ENCODE results near the gene GRIK5. TPM values are rescaled to one million over a fixed set of nuclear protein-coding genes. Genes with fewer than 3 reads are reported as not detected.

Gene GRIK5
- total RNA-seq, 1 experiment from 2014 or later = 0.96 TPM

DNA sequence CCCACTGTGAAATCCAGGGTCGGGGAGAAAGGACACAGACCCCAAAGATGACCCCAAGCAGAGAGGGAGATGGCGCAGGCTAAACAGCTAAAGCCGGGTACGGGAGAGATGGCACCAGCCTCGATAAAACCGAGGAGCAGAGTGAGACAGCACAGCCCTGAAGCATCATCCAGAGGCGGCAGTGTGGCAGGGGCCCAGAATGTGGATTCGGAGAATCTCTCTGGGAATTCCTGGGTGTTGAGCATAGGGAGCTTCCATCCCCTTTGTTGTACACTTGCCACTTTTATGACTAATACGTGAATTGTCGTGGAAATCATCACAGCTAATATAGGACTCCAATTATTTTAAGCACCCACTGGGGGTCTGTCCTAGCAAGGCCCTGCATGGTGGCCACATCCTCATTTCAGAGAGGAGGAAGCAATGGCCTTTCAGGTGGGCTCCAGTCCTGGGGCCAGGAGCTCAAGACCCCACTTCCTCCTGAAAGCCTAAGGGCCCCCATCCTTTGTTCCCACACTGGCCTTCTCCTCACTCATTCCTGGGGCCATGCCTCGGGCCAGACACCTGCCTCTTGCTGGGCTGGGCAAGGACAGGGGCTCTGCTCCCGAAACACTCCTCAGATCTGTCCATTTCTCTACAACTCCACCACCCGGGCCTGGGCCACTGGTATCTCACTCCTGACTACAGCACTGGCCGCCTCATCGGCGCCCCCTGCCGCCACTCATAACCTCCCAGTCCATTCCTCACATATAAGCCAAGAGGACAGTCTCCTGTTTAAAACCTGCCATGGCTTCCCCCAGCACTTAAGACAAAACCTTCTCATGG is 46.7 kb downstream of the GRIK5 start:
- Histone ChIP-seq H3K9me3 (ENCODE audit: insufficient read depth, low read depth) (no peaks in the 10 kb centered on the region), H3K4me1 (replicated peaks; ENCODE audit: insufficient read depth) (no peaks in the 10 kb centered on the region), H3K79me2 (ENCODE audit: low read depth) (no peaks in the 10 kb centered on the region), H4K20me1 (ENCODE audit: insufficient read depth) (no peaks in the 10 kb centered on the region), H3K27me3 (ENCODE audit: insufficient read depth, low read depth) (peaks cover 20% of the 10 kb centered on the region; the same call in 1 of the 2 replicates), H2AFZ (no peak overlapping the region), H3F3A (ENCODE audit: insufficient read depth, low read depth) (no peaks in the 10 kb centered on the region), H3K4me2 (no peak overlapping the region), H3K36me3 (ENCODE audit: low read depth) (no peaks in the 10 kb centered on the region), H3K4me3 (no peak overlapping the region), H3K27ac (no peak overlapping the region), H3K9me2 (ENCODE audit: insufficient read depth) (no peaks in the 10 kb centered on the region)
- DNase-seq = peak in 1 of 2 experiments; percentile 18
- intact Hi-C loops (cut with micrococcal nuclease; ENCODE audit: unreplicated experiment) = loop anchor here (1.0 kb wide), 1 partner anchor 12 kb away; no protein-coding TSS in a partner anchor
- ChIA-PET POLR2A (ENCODE audit: unreplicated experiment) (no interaction called here), CTCF (interaction anchor here (0.6 kb wide), 1 partner anchor 676 kb away, joined by 18 read pairs; no protein-coding TSS in a partner anchor)
- no TSS peak for BruUV-seq (replicated peaks)
- peak; percentile 60 for TF ChIP-seq CTCF (conservative IDR thresholded peaks at IDR 0.05)
- TF ChIP-seq EZH2 (IDR thresholded peaks at IDR 0.05; ENCODE audit: low read depth) = no peak

DNA sequence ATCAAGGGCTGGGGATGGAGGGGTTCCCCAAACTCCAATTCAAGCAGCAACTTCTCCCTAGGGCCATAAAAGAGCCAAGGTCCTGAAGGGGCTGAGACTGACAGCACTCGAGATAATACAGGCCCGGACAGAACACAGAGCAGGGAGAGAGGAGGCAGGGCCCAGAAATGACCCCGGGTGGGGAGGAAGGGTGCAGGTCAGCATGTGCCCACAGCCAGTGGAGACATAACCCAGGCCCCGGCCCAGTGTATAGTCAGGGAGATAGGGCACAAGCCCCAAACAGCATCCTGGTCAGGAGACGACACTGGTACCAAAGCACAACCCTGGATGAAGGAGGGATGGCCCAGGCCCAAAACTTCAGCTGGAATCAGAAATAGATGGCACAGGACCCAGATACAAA is 47.4 kb downstream of the GRIK5 start:
- DNase-seq = no peak
- ChIA-PET CTCF (no interaction called here), POLR2A (ENCODE audit: unreplicated experiment) (no interaction called here)
- H3K4me3 ChIP-seq = no peak overlapping the region
- H2AFZ ChIP-seq = no peak overlapping the region
- H4K20me1 ChIP-seq (ENCODE audit: insufficient read depth) = no peaks in the 10 kb centered on the region
- 0 out of 2 replicates have a peak, but pooled peaks cover under 1% of the 10 kb centered on the region for H3F3A ChIP-seq (ENCODE audit: insufficient read depth, low read depth)
- H3K4me1 ChIP-seq (replicated peaks; ENCODE audit: insufficient read depth) = peaks cover under 1% of the 10 kb centered on the region
- H3K9me2 ChIP-seq (ENCODE audit: insufficient read depth) = no peaks in the 10 kb centered on the region
- no peak overlapping the region for H3K27ac ChIP-seq
- no peaks in the 10 kb centered on the region for H3K9me3 ChIP-seq (ENCODE audit: insufficient read depth, low read depth)
- H3K4me2 ChIP-seq = no peak overlapping the region
- no TSS peak for BruUV-seq (replicated peaks)
- TF ChIP-seq CTCF (conservative IDR thresholded peaks at IDR 0.05) (no peak), EZH2 (IDR thresholded peaks at IDR 0.05; ENCODE audit: low read depth) (no peak)
- peaks cover 13% of the 10 kb centered on the region; the same call in 1 of the 2 replicates for H3K27me3 ChIP-seq (ENCODE audit: insufficient read depth, low read depth)
- intact Hi-C loops (cut with micrococcal nuclease; ENCODE audit: unreplicated experiment) = loop anchor here (1.0 kb wide), 1 partner anchor 13 kb away; no protein-coding TSS in a partner anchor
- no peaks in the 10 kb centered on the region for H3K36me3 ChIP-seq (ENCODE audit: low read depth)
- no peaks in the 10 kb centered on the region for H3K79me2 ChIP-seq (ENCODE audit: low read depth)

GRCh38 chr19:42021185-42021584 is 48.8 kb downstream of the GRIK5 start:
- no peak for DNase-seq
- intact Hi-C loops (cut with micrococcal nuclease; ENCODE audit: unreplicated experiment) = no loop called here
- no peaks in the 10 kb centered on the region for H3K9me3 ChIP-seq (ENCODE audit: insufficient read depth, low read depth)
- no peak overlapping the region for H3K27ac ChIP-seq
- H3K36me3 ChIP-seq (ENCODE audit: low read depth) = no peaks in the 10 kb centered on the region
- peaks cover 9% of the 10 kb centered on the region for H3K4me1 ChIP-seq (replicated peaks; ENCODE audit: insufficient read depth)
- no peak for TF ChIP-seq EZH2 (IDR thresholded peaks at IDR 0.05; ENCODE audit: low read depth)
- TF ChIP-seq CTCF (conservative IDR thresholded peaks at IDR 0.05) = no peak
- H3K9me2 ChIP-seq (ENCODE audit: insufficient read depth) = no peaks in the 10 kb centered on the region
- H3K27me3 ChIP-seq (ENCODE audit: insufficient read depth, low read depth) = peaks cover 10% of the 10 kb centered on the region; the same call in 1 of the 2 replicates
- H4K20me1 ChIP-seq (ENCODE audit: insufficient read depth) = no peaks in the 10 kb centered on the region
- ChIA-PET CTCF (no interaction called here), POLR2A (ENCODE audit: unreplicated experiment) (no interaction called here)
- H3F3A ChIP-seq (ENCODE audit: insufficient read depth, low read depth) = peaks cover 11% of the 10 kb centered on the region; the same call in 1 of the 2 replicates
- H3K4me3 ChIP-seq = no peak overlapping the region
- no TSS peak for BruUV-seq (replicated peaks)
- no peak overlapping the region for H3K4me2 ChIP-seq
- no peaks in the 10 kb centered on the region for H3K79me2 ChIP-seq (ENCODE audit: low read depth)
- no peak overlapping the region for H2AFZ ChIP-seq

Data from PC-9 (cell line).